ENCODE data around the gene PLPPR1.

GRCh38 chr9:101025940-101026339, 2.6 kb upstream of the PLPPR1 start:
- no peak for TF ChIP-seq CTCF (conservative IDR thresholded peaks at IDR 0.05; ENCODE audit: low read depth, low read length)
- TF ChIP-seq EZH2 (IDR thresholded peaks at IDR 0.05; ENCODE audit: borderline replicate concordance, low read depth, low read length, poor library complexity, severe bottlenecking), result no peak
